ES-I3 (cell line): ENCODE data around the gene USP6NL.

ENCODE experiments used
- H3K36me3 ChIP-seq: 2 replicates; pipeline ENCODE4 v1.6.1; 2013; ENCODE audit warnings: mild to moderate bottlenecking, low read length, control low read depth, moderate library complexity; ENCODE audit not compliant: insufficient read depth
- H3K4me1 ChIP-seq: 2 replicates; pipeline ENCODE4 v1.6.1; 2013; ENCODE audit warnings: mild to moderate bottlenecking, control low read depth, low read length; ENCODE audit not compliant: insufficient read depth
- H3K9ac ChIP-seq: 2 replicates; pipeline ENCODE4 v1.6.1; 2013; ENCODE audit warnings: low read depth, mild to moderate bottlenecking, low read length, moderate library complexity
- H3K9me3 ChIP-seq: 2 replicates; pipeline ENCODE4 v1.6.1; 2013; ENCODE audit warnings: mild to moderate bottlenecking, low read length, moderate library complexity; ENCODE audit not compliant: control insufficient read depth, insufficient read depth

Gene USP6NL

GRCh38 chr10:11468126-11468742, 143.2 kb downstream of the USP6NL start:
- no peak overlapping the region for H3K9ac ChIP-seq
- H3K36me3 ChIP-seq: no peaks in the 10 kb centered on the region; the same call in 1 of the 2 replicates
- H3K4me1 ChIP-seq: peaks cover 26% of the 10 kb centered on the region
- H3K9me3 ChIP-seq: no peaks in the 10 kb centered on the region

GRCh38 chr10:11465406-11465805, 146.0 kb downstream of the USP6NL start:
- Histone ChIP-seq H3K9me3 (no peaks in the 10 kb centered on the region), H3K36me3 (peaks cover 3% of the 10 kb centered on the region; the same call in 1 of the 2 replicates), H3K9ac (no peak overlapping the region), H3K4me1 (peaks cover 22% of the 10 kb centered on the region)

GRCh38 chr10:11463111-11463510, 148.3 kb downstream of the USP6NL start:
- Histone ChIP-seq H3K9me3 (no peaks in the 10 kb centered on the region), H3K36me3 (peaks cover 3% of the 10 kb centered on the region; the same call in 1 of the 2 replicates), H3K9ac (no peak overlapping the region), H3K4me1 (peaks cover under 1% of the 10 kb centered on the region; the same call in 1 of the 2 replicates)

GRCh38 chr10:11462071-11462470, 149.4 kb downstream of the USP6NL start:
- Histone ChIP-seq H3K4me1 (no peaks in the 10 kb centered on the region), H3K9ac (no peak overlapping the region), H3K36me3 (peaks cover 3% of the 10 kb centered on the region; the same call in 1 of the 2 replicates), H3K9me3 (no peaks in the 10 kb centered on the region)

- Histone ChIP-seq H3K9me3 (no peaks in the 10 kb centered on the region), H3K9ac (no peak overlapping the region), H3K4me1 (no peaks in the 10 kb centered on the region)
These were observed 154.1 kb downstream of the USP6NL start for GRCh38 chr10:11457336-11457735.

GRCh38 chr10:11454958-11455566, 156.4 kb downstream of the USP6NL start:
- no peak overlapping the region for H3K9ac ChIP-seq
- H3K4me1 ChIP-seq: no peaks in the 10 kb centered on the region
- no peaks in the 10 kb centered on the region for H3K9me3 ChIP-seq
- no peaks in the 10 kb centered on the region for H3K36me3 ChIP-seq

More at GRCh38 chr10:11457336-11457735, 154.1 kb downstream of the USP6NL start:
- H3K36me3 ChIP-seq: peaks cover 1% of the 10 kb centered on the region; the same call in 1 of the 2 replicates

GRCh38 chr10:11454160-11454559, 157.3 kb downstream of the USP6NL start:
- Histone ChIP-seq H3K4me1 (no peaks in the 10 kb centered on the region), H3K36me3 (no peaks in the 10 kb centered on the region), H3K9me3 (no peaks in the 10 kb centered on the region), H3K9ac (no peak overlapping the region)

GRCh38 chr10:11451640-11452260, 159.7 kb downstream of the USP6NL start:
- Histone ChIP-seq H3K4me1 (0 out of 2 replicates have a peak, but pooled peaks cover 3% of the 10 kb centered on the region), H3K9ac (no peak overlapping the region), H3K36me3 (no peaks in the 10 kb centered on the region), H3K9me3 (no peaks in the 10 kb centered on the region)

- Histone ChIP-seq H3K36me3 (no peaks in the 10 kb centered on the region), H3K4me1 (0 out of 2 replicates have a peak, but pooled peaks cover 3% of the 10 kb centered on the region), H3K9me3 (no peaks in the 10 kb centered on the region), H3K9ac (no peak overlapping the region)
These were observed 161.0 kb downstream of the USP6NL start for GRCh38 chr10:11450427-11450826.

GRCh38 chr10:11449761-11450160, 161.7 kb downstream of the USP6NL start:
- H3K4me1 ChIP-seq: 0 out of 2 replicates have a peak, but pooled peaks cover 3% of the 10 kb centered on the region
- no peak overlapping the region for H3K9ac ChIP-seq
- no peaks in the 10 kb centered on the region for H3K36me3 ChIP-seq
- H3K9me3 ChIP-seq: no peaks in the 10 kb centered on the region

- Histone ChIP-seq H3K36me3 (no peaks in the 10 kb centered on the region), H3K4me1 (0 out of 2 replicates have a peak, but pooled peaks cover 3% of the 10 kb centered on the region), H3K9ac (no peak overlapping the region), H3K9me3 (no peaks in the 10 kb centered on the region)
These were observed 162.8 kb downstream of the USP6NL start for GRCh38 chr10:11448545-11449244.

GRCh38 chr10:11448190-11448544, 163.3 kb downstream of the USP6NL start:
- no peaks in the 10 kb centered on the region for H3K36me3 ChIP-seq
- H3K4me1 ChIP-seq: 0 out of 2 replicates have a peak, but pooled peaks cover 3% of the 10 kb centered on the region
- H3K9me3 ChIP-seq: no peaks in the 10 kb centered on the region
- no peak overlapping the region for H3K9ac ChIP-seq

- Histone ChIP-seq H3K4me1 (0 out of 2 replicates have a peak, but pooled peaks cover 3% of the 10 kb centered on the region), H3K9ac (no peak overlapping the region)
These were observed 163.9 kb downstream of the USP6NL start for GRCh38 chr10:11447586-11447985.

GRCh38 chr10:11446864-11447263, 164.6 kb downstream of the USP6NL start:
- 0 out of 2 replicates have a peak, but pooled peaks cover 3% of the 10 kb centered on the region for H3K4me1 ChIP-seq
- no peak overlapping the region for H3K9ac ChIP-seq
- H3K36me3 ChIP-seq: no peaks in the 10 kb centered on the region
- H3K9me3 ChIP-seq: no peaks in the 10 kb centered on the region

More at GRCh38 chr10:11447586-11447985, 163.9 kb downstream of the USP6NL start:
- no peaks in the 10 kb centered on the region for H3K9me3 ChIP-seq
- H3K36me3 ChIP-seq: no peaks in the 10 kb centered on the region
